Hematopoietic multipotent progenitor cell treated with erythropoietin and hydrocortisone succinate and interleukin-3 and kit ligand, for 8 days (in vitro differentiated cells): ENCODE data around the gene RUVBL2.

Experiments
- DNase-seq: peaks from one replicate; pipeline ENCODE4 v3.0.0-alpha.2; 2015

RUVBL2 gene

DNA sequence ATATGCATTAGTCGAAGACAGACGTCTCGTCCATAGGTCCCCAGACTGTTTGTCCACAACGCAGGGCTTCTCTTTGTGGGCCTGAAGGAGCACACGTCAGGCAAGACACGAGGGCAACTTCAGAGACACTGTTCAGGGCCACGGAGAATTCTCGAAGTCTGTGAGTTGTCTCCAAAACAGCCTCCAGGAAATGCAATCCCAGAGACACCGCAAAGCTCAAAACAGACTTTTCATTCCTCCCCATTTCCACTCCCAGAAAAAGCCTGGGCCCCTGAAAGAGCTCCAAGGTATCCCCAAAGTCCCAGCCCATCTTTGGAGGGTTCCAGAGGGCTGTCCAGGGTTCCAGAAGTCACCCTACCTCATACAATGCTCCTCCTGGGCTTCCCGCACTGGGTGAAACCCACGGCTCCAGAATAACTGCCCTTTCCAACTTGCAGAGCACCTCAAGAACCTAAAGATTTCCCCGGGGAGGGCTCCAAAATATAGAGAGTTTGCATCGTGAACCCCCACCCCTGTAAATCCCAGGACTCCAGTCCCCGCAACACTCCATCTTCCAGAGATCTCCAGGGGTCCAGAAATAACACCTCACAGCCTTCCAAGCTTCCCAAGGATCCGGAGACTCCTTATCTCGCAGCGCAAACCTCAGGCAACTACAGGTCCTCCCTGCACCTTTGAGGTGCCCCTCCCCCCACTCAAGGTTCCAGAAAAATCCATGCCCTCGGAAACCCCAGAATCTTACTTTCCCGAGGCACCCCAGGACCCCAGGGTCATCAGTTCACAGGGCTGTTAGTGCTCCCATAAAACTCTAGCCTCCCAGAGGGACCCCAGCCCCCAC lies 29.3 kb upstream of the RUVBL2 start:
- peak; percentile 30 for DNase-seq

DNA sequence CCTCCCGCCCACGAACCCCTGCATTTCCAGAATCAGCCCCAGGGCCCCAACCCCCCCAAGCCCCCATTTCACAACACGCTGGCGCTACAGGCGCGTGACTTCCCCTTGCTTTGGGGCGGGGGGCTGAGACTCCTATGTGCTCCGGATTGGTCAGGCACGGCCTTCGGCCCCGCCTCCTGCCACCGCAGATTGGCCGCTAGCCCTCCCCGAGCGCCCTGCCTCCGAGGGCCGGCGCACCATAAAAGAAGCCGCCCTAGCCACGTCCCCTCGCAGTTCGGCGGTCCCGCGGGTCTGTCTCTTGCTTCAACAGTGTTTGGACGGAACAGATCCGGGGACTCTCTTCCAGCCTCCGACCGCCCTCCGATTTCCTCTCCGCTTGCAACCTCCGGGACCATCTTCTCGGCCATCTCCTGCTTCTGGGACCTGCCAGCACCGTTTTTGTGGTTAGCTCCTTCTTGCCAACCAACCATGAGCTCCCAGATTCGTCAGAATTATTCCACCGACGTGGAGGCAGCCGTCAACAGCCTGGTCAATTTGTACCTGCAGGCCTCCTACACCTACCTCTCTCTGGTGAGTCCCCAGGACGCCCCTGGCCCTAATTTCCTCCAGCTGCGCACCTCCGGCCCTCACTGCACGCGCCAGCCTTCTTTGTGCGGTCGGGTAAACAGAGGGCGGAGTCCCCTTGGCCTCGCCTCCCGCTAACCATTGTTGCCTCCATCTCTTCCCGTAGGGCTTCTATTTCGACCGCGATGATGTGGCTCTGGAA lies 28.5 kb upstream of the RUVBL2 start, which contains the start of gene FTL:
Gene FTL, plus strand, starts transcription at position 270 of the 766 bp plus-strand sequence. Its CDS starts 199 bp downstream, at position 469.
- DNase-seq = peak; percentile 96

DNA sequence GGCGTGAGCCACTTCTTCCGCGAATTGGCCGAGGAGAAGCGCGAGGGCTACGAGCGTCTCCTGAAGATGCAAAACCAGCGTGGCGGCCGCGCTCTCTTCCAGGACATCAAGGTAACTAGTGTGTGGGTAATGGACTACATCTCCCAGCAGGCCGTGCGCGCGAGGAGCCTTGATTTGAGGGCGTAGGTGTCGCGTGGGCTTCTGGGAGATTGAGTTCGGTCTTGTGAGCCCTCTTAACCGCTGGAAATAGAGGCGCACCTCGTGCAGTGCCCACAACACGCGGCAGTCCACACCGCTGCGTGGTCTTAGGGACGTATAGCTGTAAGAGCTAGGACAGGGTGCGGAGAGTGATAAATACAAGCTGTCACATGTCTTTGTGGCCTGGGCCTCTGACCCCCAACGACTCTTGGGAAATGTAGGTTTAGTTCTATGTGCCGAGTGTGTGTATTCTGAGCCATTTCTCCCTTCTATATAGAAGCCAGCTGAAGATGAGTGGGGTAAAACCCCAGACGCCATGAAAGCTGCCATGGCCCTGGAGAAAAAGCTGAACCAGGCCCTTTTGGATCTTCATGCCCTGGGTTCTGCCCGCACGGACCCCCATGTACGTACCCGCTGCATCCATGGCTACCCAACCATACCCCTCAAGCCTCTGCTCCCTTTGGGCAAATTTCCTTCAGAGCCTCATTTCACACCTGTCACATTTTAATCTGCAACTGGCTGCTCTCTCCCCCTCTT lies 27.7 kb upstream of the RUVBL2 start:
- DNase-seq = peak; percentile 94

DNA sequence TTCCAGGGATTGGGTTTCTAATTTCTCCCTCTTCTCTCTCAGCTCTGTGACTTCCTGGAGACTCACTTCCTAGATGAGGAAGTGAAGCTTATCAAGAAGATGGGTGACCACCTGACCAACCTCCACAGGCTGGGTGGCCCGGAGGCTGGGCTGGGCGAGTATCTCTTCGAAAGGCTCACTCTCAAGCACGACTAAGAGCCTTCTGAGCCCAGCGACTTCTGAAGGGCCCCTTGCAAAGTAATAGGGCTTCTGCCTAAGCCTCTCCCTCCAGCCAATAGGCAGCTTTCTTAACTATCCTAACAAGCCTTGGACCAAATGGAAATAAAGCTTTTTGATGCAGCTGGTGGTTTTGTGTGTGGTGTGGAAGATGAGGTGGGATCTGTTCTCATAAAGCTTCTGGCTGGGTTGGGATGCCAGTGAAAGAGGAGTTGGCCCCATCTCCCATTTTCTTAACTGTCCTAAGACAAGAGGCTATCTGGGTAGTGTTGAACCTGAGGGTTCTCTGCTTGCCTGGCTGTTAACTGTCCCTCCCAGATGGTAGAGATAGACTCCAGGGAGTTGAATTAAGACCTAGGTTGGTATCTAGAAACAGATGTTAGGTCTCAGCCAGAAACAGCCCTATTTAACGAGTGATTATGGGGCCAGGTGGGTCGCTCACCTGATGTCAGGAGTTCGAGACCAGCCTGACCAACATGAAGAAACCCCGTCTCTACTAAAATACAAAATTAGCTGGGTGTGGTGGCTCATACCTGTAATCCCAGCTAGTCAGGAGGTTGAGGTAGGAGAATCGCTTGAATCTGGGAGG lies 26.9 kb upstream of the RUVBL2 start:
- DNase-seq = peak; percentile 65

DNA sequence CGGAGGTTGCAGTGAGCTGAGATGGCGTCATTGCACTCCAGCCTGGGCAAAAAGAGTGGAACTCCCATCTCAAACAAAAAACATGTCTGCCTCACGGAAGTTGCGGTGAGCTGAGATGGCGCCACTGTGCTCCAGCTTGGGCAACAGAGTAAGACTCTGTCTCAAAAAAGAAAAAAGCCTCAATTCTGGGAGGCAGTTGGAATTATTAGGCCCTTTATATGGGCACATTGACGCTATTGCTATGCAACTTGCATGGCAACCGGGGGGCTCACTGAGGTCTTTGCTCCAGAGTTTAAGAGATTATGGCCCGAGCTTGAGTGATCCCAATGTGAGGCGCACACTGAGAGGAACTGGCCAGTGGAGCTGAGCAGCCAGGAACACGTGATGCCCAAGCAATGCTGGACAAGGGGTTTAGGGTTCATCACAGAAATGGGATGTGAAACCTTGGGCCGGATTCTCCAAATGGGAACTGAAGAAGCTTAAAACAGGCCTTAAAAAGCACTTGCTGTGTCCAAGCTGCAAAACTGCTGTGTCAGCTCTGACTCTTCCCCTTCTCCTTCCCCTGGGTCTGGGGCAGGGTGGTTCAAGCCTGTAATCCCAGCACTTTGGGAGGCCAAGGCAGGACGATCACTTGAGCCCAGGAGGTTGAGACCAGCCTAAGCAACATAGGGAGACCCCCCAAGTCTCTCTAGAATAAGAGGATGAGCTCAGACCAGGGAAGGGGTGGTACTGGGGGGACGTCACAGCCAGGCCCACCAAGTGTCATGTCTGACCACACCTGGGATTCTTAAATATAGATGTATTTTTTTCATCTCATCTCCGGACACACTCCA lies 26.1 kb upstream of the RUVBL2 start:
- peak; percentile 42 for DNase-seq

DNA sequence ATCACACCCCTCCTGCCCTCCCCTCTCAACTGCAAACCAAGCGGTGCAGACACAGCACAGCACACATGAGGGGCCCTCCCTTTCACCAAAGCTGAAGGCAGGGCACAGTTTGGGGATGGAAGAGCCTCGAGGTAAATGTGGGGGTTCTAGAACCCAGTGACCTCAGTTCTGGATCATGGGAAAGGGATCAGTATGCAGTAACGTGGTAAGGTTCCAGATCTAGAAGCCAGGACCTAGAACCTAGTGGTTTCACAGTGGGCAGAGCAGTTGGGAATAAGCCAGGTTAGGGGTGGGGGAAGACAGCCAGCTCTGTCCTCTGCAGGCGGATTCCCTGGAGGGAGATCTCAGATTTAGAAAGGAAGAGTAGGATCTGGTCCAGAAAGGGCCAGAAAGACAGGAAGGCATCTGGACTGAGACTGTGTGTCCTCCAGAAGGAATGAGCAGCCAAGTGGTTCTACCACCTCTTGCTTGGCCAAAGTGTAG lies 25.5 kb upstream of the RUVBL2 start:
- DNase-seq = peak; percentile 25

DNA sequence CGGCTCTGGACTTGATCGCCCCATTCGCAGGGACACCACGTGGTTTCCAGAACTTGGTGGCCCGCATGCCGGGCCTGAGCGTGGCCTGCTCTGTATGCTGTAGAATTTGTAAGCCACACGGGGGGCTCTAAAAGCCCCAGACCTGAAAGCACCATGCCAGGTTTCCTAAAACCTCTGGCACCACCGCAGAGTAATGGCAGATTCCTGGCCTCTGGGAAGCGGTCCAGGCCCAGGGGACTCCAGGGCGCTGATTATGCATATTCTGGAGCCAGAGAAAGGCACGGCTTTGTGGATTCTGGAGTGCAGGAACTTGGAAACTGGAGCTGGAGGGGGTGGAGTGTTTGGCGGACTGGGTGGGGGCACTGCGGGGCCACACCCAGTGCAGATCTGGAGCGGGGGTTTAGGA lies 24.9 kb upstream of the RUVBL2 start:
- DNase-seq = no peak

DNA sequence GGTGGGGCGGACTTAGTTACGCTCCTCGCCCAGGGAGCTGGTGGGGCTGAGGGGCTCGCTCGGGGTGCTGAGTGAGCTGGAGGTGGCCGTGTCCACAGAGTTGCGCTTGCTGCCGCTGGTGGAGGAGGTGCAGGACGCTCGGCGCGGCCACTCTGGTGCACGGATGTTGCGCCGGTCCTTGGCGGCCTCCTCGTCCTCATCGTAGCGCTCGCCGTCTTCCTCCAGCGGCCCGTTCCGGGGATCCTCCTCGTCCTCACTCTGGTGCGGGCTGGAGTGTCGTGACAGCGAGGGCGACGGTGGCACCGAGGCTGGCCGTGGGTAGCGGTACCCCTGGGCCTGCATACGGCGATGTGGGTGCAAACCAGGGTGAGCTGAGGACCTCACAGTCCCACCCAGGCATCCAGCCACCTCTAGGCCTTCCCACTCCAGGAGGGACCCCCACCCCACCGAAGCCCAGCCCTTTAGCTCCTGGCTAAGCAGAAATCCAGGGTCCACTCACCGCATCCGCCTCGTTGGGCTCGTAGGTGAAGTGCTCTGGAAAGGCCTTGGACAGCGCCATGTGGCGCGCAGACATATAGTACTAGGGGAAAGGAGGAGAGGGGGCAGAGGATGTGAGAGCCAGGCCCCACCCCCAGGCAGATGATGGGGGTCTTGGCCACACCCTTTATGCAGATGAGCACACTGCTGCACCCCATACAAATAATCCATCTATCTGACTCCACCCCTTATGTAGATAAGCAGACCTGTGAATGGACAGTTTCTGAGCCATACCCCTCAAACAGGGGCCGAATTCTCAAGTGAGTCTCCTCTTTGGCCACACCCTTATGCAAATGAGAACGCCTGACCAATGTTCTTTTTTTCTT lies 24.2 kb upstream of the RUVBL2 start:
- DNase-seq = peak; percentile 82

DNA sequence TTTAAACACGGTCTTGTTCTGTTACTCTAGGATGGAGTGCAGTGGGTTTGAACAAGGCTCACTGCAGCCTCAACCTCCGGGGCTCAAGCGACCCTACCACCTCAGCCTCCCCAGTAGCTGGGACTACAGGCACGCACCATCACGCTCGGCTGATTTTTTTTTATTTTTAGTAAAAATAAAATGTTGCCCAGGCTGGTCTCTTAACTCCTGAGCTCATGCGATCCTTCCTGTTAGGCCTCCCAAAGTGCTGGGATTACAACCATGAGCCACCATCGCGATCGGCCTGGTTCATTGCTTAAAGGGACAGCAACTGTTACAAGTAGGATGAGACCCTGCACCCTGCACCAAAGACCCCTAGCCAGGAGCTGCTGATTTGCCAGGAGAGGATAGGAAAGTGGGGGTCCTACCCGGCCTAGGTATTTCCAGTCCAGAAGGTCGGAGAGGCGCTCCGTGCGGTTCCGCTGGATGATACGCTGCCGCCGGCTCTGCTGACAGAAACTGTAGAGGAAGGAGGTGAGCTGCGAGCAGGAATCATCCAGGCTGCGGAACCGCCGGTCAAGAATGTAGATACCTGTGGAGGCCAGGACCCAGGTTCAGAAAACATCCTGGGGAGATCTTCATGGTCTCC lies 23.4 kb upstream of the RUVBL2 start:
- DNase-seq = no peak

DNA sequence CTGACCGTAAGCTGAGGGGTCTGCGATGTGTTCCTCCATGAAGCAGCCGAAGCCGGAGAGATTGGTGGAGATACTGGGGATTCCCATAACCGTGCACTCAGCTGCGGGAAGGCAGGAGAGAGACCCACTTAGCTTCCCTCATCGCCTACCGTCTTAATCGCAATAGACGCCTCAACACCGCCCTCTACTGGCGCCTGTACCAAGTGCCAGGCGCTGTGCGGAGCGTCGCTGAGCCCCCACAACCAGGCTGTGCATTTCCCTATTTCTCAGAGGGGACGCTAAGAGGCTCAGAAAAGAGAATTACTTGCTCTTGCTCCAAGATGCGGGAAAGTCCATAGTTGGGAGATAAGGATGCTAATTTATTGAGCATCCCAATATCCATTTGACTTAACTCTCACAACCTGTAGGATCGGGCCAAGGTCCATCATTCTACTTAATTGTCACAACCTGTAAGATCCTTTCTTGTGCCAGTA lies 22.7 kb upstream of the RUVBL2 start:
- DNase-seq = peak; percentile 88

DNA sequence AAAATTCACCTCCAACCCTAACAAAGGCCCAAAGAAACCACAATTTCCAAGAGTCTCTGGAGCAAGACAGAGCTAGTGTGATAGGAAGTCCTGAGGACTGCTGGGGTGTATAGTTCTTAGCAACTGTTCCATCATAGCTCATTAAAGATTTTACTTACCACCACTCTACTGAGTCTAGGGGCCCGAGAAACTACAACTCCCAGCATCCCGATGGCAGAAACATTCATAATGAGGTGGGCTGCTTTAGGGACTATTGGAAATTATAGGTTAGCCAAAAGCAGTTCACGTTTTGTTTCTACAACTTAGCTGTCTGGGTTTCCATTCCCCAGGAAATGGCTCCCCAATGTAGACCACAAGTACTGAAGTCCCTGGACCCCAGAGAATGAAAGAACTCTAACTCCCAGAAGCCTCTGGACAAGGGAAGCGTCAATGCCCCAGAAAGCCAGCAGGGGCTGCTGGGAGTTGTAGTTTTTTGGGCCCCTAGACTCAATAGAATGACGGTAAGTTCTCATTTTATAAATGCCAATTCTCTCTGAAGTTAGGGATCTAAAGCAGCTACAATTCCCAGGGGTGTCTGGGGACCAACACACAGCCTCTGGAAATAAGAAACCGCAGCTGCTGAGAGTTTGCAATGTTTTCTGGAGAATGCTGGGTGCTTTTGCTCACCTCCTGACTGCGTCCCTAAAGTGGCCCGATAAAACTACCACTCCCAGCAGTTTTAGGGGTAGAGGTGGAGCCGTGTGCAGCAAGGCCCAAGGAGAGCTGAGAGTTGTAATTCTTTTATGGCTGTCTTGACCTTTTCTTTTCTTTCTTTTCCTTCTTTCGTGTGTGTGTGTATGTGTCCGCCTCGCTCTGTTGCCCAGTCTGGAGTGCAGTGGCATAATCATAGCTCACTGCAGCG lies 17.5 kb upstream of the RUVBL2 start:
- peak; percentile 66 for DNase-seq

DNA sequence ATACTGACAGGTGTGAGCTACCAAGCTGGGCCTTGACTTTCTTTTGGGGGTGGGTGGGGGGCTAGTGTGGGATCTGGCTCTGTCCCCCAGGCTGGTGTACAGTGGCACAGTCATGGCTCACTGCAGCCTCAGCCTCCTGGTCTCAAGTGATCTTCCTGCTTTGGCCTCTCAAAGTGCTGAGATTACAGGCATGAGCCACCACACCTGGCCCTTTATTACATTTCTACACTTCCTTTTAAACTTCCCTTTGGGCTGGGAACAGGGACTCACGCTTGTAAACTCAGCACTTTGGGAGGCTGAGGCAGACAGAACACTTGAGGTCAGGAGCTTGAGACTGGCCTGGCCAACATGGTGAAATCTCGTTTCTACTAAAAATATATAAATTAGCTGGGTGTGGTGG lies 16.6 kb upstream of the RUVBL2 start:
- no peak for DNase-seq

DNA sequence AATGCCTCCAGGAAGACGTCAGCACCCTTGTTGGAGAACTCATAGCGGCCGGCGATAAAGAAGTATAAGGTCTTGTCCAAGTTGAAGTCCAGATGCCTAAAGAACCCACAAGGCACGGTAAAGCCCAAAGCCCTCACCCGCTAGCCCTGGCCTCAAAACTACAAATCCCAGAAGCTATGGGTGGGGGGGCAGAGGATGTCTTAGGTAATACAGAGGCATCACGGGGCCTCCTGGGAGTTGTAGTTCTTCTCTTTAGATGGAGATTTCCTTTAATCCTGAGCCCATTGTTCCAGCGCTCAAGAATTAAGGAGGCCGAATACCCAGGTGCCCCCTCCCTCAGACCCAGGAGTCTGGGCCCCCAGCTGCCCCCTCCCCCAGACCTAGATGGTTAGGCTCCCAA lies 11.4 kb upstream of the RUVBL2 start:
- DNase-seq = no peak

DNA sequence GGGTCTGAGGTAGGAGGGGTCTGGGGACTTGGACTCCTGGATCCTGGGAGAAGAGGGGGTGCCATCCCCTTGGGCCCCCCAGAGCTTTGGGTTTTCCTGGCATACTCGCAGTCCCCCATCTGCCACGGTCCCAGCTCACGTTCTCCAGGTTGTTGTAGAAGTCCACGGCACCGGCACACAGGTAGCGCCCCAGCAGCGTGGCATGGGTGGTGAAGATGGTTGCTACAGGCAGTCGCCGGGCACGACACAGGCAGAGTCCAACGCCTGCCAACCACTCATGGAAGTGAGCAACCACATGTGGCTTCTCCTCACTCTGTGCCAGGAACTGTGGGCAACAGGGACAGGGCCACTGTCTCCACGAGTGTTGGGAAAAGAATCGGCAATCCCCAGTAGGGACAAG lies 8.0 kb upstream of the RUVBL2 start:
- no peak for DNase-seq

DNA sequence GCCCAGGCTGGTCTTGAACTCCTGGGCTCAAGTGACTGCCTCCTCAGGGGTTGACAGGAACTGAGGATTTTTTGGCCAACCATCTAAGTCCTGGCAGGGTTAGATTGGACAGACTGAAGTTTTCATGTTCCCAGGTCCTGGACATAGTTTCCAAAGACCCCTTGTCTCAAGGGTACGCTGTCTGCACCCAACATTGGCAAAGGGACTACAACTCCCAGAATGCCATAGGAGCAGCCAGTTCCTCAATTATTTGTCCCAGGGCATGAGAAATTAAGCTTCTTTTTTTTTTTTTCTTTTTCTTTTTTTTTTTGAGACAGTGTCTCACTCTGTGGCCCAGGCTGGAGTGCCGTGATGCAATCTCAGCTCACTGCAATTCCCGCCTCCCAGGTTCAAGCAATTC lies 7.5 kb upstream of the RUVBL2 start:
- DNase-seq = no peak

DNA sequence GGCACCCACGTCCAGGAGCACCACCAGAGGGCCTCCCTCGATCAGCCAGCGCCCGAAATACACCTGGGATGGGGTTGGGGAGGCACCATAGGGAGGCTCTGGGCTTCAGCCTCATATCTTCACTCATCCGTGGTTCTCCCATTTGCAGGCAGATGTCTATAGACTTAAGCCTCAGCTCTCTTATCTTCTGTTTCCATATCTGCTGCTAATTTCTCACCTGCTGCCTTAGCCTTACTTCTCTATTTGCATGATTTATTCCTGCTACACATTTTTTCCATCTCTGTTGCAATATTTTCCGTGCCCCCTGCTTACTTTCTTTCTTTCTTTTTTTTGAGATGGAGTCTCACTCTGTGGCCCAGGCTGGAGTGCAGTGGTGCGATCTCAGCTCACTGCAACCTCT lies 6.4 kb upstream of the RUVBL2 start:
- DNase-seq = no peak

DNA sequence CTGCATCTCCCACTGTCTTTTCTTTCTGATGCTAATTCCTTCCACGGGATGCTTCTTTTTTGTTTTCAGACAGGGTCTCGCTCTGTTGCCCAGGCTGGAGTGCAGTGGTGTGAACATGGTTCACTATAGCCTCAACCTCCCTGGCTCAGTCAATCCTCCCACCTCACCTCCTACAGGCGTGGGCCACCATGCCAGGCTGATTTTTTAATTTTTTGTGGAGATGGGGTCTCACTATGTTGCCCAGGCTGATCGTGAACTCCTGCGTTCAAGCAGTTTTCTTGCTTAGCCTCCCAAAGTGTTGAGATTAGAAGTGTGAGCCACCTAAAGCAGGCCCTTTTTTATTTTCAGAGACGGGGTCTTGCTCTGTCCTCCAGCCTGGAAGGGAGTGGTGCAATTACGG lies 5.4 kb upstream of the RUVBL2 start:
- no peak for DNase-seq

DNA sequence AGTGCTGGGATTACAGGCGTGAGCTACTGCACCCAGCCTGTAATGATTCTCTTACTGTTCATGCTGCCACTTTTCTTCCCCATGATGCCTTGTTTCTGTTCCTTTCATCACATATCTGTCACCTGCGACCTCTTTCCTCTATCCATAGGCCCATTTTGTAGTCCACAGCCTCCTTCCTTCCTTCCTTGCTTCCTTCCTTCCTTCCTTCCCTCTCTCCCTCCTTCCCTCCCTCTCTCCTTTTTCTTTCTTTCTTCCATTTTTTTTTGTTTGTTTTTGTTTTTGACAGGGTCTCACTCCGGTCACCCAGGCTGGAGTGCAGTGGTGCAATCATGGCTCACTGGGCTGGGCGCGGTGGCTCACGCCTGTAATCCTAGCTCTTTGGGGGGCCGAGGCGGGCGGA lies 4.8 kb upstream of the RUVBL2 start:
- DNase-seq = no peak
